Suprapubic skin (tissue), 3 donors: ENCODE measurements around the gene LORICRIN.

Experiments
- CTCF ChIP-seq, 2 donors: fragments of 200-600 bp in 1 of 2; fragments of 450-650 bp in 1 of 2; sonication (generic) in 1 of 2; IDR thresholded peaks; one replicate each; pipeline ENCODE4 v1.5.1; 2016 to 2019; ENCODE audit warnings: antibody characterized with exemption in 2 of 2, mild to moderate bottlenecking in 1 of 2, moderate library complexity in 1 of 2
- POLR2A ChIP-seq, 2 donors: fragments of 450-650 bp; IDR thresholded peaks; one replicate each; pipeline ENCODE4 v1.6.1; 2017; ENCODE audit warnings: antibody characterized with exemption in 2 of 2, mild to moderate bottlenecking in 2 of 2, moderate library complexity in 2 of 2

GRCh38 chr1:153272186-153272585 is 12.7 kb downstream of the LORICRIN start:
- TF ChIP-seq CTCF (IDR thresholded peaks at IDR 0.05) (no peak), POLR2A (IDR thresholded peaks at IDR 0.05) (no peak)
